PC-9 (cell line): ENCODE results near the gene GALNT5. TPM values are rescaled to one million over a fixed set of nuclear protein-coding genes. Genes with fewer than 3 reads are reported as not detected.

Experiments used
- BruUV-seq: library from RNA; stranded (reverse); fragments of 400-500 nt; replicated peaks from 2 replicates; lab custom pipeline; 2021; lab: Mats Ljungman, UMichigan
- CTCF ChIA-PET: fragments of 300-600 bp; sonication (Branson Sonifier 250); formaldehyde crosslinking; loops from one replicate; lab custom pipeline; 2022; ENCODE audit warnings: antibody characterized with exemption; lab: Charles Lee
- POLR2A ChIA-PET: fragments of 300-600 bp; sonication (Branson Sonifier 250); formaldehyde crosslinking; loops from one replicate; lab custom pipeline; 2022; ENCODE audit warnings: antibody characterized with exemption; ENCODE audit not compliant: unreplicated experiment; lab: Charles Lee
- DNase-seq, 2 experiments: peaks; one replicate each; pipeline versions ENCODE4 v3.0.0 to v3.0.0-alpha.2; 2015 to 2022; ENCODE audit warnings: mixed read lengths in 1 of 2
- H2AFZ ChIP-seq: fragments of 200-600 bp; sonication (generic); 2 replicates; pipeline ENCODE4 v1.8.1; 2017; ENCODE audit warnings: antibody characterized with exemption
- H3F3A ChIP-seq: fragments of 200-600 bp; sonication (generic); 2 replicates; pipeline ENCODE4 v1.8.1; 2017; ENCODE audit warnings: antibody characterized with exemption, mild to moderate bottlenecking, low read depth; ENCODE audit not compliant: insufficient read depth
- H3K27ac ChIP-seq: fragments of 200-600 bp; sonication (generic); 2 replicates; pipeline ENCODE4 v1.6.1; 2016; ENCODE audit warnings: mixed run types
- H3K27me3 ChIP-seq: fragments of 200-600 bp; sonication (generic); 2 replicates; pipeline ENCODE4 v1.6.1; 2016; ENCODE audit warnings: low read depth, mixed run types; ENCODE audit not compliant: insufficient read depth
- H3K36me3 ChIP-seq: fragments of 200-600 bp; sonication (generic); 2 replicates; pipeline ENCODE4 v1.6.1; 2016; ENCODE audit warnings: low read depth, mixed run types
- H3K4me1 ChIP-seq: fragments of 200-600 bp; sonication (generic); replicated peaks from 2 replicates; pipeline ENCODE4 v1.6.1; 2016; ENCODE audit warnings: mixed run types; ENCODE audit not compliant: insufficient read depth
- H3K4me2 ChIP-seq: fragments of 200-600 bp; sonication (generic); 2 replicates; pipeline ENCODE4 v1.6.1; 2017; ENCODE audit warnings: mixed run types
- H3K4me3 ChIP-seq: fragments of 200-600 bp; sonication (generic); 2 replicates; pipeline ENCODE4 v1.6.1; 2016; ENCODE audit warnings: mixed run types
- H3K79me2 ChIP-seq: fragments of 200-600 bp; sonication (generic); 2 replicates; pipeline ENCODE4 v1.6.1; 2017; ENCODE audit warnings: low read depth, mixed run types
- H3K9me2 ChIP-seq: fragments of 200-600 bp; sonication (generic); 2 replicates; pipeline ENCODE4 v1.8.1; 2017; ENCODE audit warnings: mild to moderate bottlenecking; ENCODE audit not compliant: insufficient read depth
- H3K9me3 ChIP-seq: fragments of 200-600 bp; sonication (generic); 2 replicates; pipeline ENCODE4 v1.8.1; 2016; ENCODE audit warnings: low read depth; ENCODE audit not compliant: insufficient read depth
- H4K20me1 ChIP-seq: fragments of 200-600 bp; sonication (generic); 2 replicates; pipeline ENCODE4 v1.8.1; 2017; ENCODE audit not compliant: insufficient read depth
- CTCF ChIP-seq: fragments of 200-600 bp; sonication (generic); conservative IDR thresholded peaks from 2 replicates; pipeline ENCODE4 v1.6.1; 2017; ENCODE audit warnings: mixed run types, antibody characterized with exemption, mild to moderate bottlenecking, moderate library complexity
- EZH2 ChIP-seq: fragments of 200-600 bp; sonication (generic); IDR thresholded peaks from 2 replicates; pipeline ENCODE4 v1.8.0; 2017; ENCODE audit warnings: antibody characterized with exemption, low read depth
- intact Hi-C: fragments of 100-400 bp; cut with micrococcal nuclease; formaldehyde crosslinking; loops from one replicate; pipeline ENCODE4 v1.10.0; 2022; ENCODE audit not compliant: unreplicated experiment
- total RNA-seq: library from RNA; stranded (reverse); gene quantifications from 2 replicates; pipeline ENCODE4 v1.2.3, GENCODE V29; 2021

GALNT5 gene
- total RNA-seq, 1 experiment from 2014 or later: 1.9 TPM

GRCh38 chr2:157327200-157327599 lies 69.7 kb downstream of the GALNT5 start:
- Histone ChIP-seq H3K27ac (no peak overlapping the region), H3K27me3 (no peaks in the 10 kb centered on the region), H3F3A (no peaks in the 10 kb centered on the region), H4K20me1 (no peaks in the 10 kb centered on the region), H3K4me2 (no peak overlapping the region), H3K4me1 (no peaks in the 10 kb centered on the region), H2AFZ (no peak overlapping the region), H3K4me3 (no peak overlapping the region), H3K9me2 (no peaks in the 10 kb centered on the region), H3K36me3 (no peaks in the 10 kb centered on the region), H3K9me3 (no peaks in the 10 kb centered on the region), H3K79me2 (no peaks in the 10 kb centered on the region)
- intact Hi-C loops: no loop called here
- no peak for DNase-seq
- ChIA-PET CTCF (interaction anchor here (0.9 kb wide), 1 partner anchor 9 kb away, joined by 3 read pairs; no protein-coding TSS in a partner anchor), POLR2A (no interaction called here)
- no peak for TF ChIP-seq EZH2
- TF ChIP-seq CTCF: no peak
- BruUV-seq: no TSS peak

GRCh38 chr2:157327621-157328500 lies 70.4 kb downstream of the GALNT5 start:
- Histone ChIP-seq H3K4me2 (no peak overlapping the region), H3F3A (no peaks in the 10 kb centered on the region), H4K20me1 (no peaks in the 10 kb centered on the region), H3K27me3 (no peaks in the 10 kb centered on the region), H3K9me3 (no peaks in the 10 kb centered on the region), H3K4me3 (no peak overlapping the region), H2AFZ (no peak overlapping the region), H3K27ac (no peak overlapping the region), H3K4me1 (no peaks in the 10 kb centered on the region), H3K79me2 (no peaks in the 10 kb centered on the region), H3K9me2 (no peaks in the 10 kb centered on the region), H3K36me3 (no peaks in the 10 kb centered on the region)
- peak; percentile 75 for TF ChIP-seq CTCF
- TF ChIP-seq EZH2: no peak
- intact Hi-C loops: no loop called here
- ChIA-PET POLR2A (no interaction called here), CTCF (interaction anchor here (0.5 to 0.9 kb wide), 2 partner anchors 8 to 164 kb away, joined by 3 read pairs; no protein-coding TSS in a partner anchor)
- BruUV-seq: no TSS peak
- DNase-seq: peak in 1 of 2 experiments; percentile 51

DNA sequence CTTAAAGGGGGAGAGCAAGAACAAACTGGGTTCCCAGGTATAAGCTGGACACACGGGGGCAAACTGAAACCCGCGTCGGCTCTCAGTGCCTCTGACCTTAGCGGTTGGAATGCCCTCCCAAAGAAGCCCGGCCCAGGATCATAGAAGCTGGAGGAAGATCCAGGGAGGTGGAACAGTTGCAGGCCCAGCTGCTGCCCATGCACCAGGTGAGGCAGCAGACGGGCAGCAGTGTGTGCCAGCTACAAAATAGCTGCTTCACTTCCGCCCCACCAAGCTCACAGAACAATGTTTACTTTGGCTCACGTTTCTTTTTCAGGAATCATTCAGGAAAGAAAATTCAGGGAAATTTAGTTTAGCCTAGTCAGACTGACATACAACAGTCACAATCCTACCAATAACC lies 72.0 kb downstream of the GALNT5 start:
- H3K36me3 ChIP-seq: no peaks in the 10 kb centered on the region
- intact Hi-C loops: no loop called here
- no peaks in the 10 kb centered on the region for H3K9me3 ChIP-seq
- no peaks in the 10 kb centered on the region for H3F3A ChIP-seq
- H3K27me3 ChIP-seq: no peaks in the 10 kb centered on the region
- H3K4me1 ChIP-seq: no peaks in the 10 kb centered on the region
- H3K27ac ChIP-seq: no peak overlapping the region
- no peaks in the 10 kb centered on the region for H4K20me1 ChIP-seq
- H3K9me2 ChIP-seq: no peaks in the 10 kb centered on the region
- DNase-seq: no peak
- TF ChIP-seq CTCF: no peak
- no peak for TF ChIP-seq EZH2
- no TSS peak for BruUV-seq
- no peak overlapping the region for H2AFZ ChIP-seq
- CTCF ChIA-PET: no interaction called here
- H3K4me2 ChIP-seq: no peak overlapping the region
- no peaks in the 10 kb centered on the region for H3K79me2 ChIP-seq
- POLR2A ChIA-PET: no interaction called here
- no peak overlapping the region for H3K4me3 ChIP-seq
